HL-60/S4 treated with phorbol 12-myristate 13-acetate at 8.2 ng/mL for 4 days and 3 days (cell line): Measurements from ENCODE around the gene PPIP5K1.
"Not testable (repeated sequence)": the region's sequence is repeated elsewhere in the genome, so short reads cannot be mapped to it uniquely, and the experiment has no call there.

Experiments used
- in situ Hi-C: fragments of 300-500 bp; cut with MboI; formaldehyde crosslinking; loops from 2 replicates; pipeline ENCODE4 v1.15.0; 2022; ENCODE audit warnings: low sequenced_read_pairs

PPIP5K1 gene

GRCh38 chr15:43545426-43545825, 44.6 kb downstream of the PPIP5K1 start:
- in situ Hi-C loops: no loop called here

GRCh38 chr15:43544266-43544665, 45.7 kb downstream of the PPIP5K1 start:
- in situ Hi-C loops: no loop called here

- in situ Hi-C loops: no loop called here
Measured at GRCh38 chr15:43541785-43542184, 48.2 kb downstream of the PPIP5K1 start.

GRCh38 chr15:43538091-43538490, 51.9 kb downstream of the PPIP5K1 start:
- in situ Hi-C loops: no loop called here

GRCh38 chr15:43534897-43535296, 55.1 kb downstream of the PPIP5K1 start:
- in situ Hi-C loops: no loop called here

- in situ Hi-C loops: not testable (repeated sequence)
Measured at GRCh38 chr15:43532826-43533225, 57.2 kb downstream of the PPIP5K1 start.

GRCh38 chr15:43531018-43531670, 58.9 kb downstream of the PPIP5K1 start:
- in situ Hi-C loops: no loop called here

- in situ Hi-C loops: no loop called here
Measured at GRCh38 chr15:43529587-43530345, 60.2 kb downstream of the PPIP5K1 start.

- in situ Hi-C loops: no loop called here
Measured at GRCh38 chr15:43529141-43529540, 60.9 kb downstream of the PPIP5K1 start.

- in situ Hi-C loops: no loop called here
Measured at GRCh38 chr15:43528542-43529007, 61.4 kb downstream of the PPIP5K1 start.

- in situ Hi-C loops: no loop called here
Measured at GRCh38 chr15:43527802-43528541, 62.0 kb downstream of the PPIP5K1 start.

GRCh38 chr15:43527016-43527801, 62.8 kb downstream of the PPIP5K1 start:
- in situ Hi-C loops: no loop called here

GRCh38 chr15:43526261-43526930, 63.6 kb downstream of the PPIP5K1 start:
- in situ Hi-C loops: no loop called here

GRCh38 chr15:43525131-43525530, 64.9 kb downstream of the PPIP5K1 start:
- in situ Hi-C loops: no loop called here

- in situ Hi-C loops: no loop called here
Measured at GRCh38 chr15:43524254-43524845, 65.7 kb downstream of the PPIP5K1 start.

- in situ Hi-C loops: no loop called here
Measured at GRCh38 chr15:43523646-43524045, 66.4 kb downstream of the PPIP5K1 start.

GRCh38 chr15:43522247-43522646, 67.8 kb downstream of the PPIP5K1 start:
- in situ Hi-C loops: no loop called here

GRCh38 chr15:43521419-43521818, 68.6 kb downstream of the PPIP5K1 start:
- in situ Hi-C loops: no loop called here

- in situ Hi-C loops: no loop called here
Measured at GRCh38 chr15:43520138-43520537, 69.9 kb downstream of the PPIP5K1 start.

GRCh38 chr15:43519196-43519595, 70.8 kb downstream of the PPIP5K1 start:
- in situ Hi-C loops: no loop called here
